ENCODE results near the gene DCTPP1.
A peak's percentile ranks its signal among the peaks of the same experiment; 100 is the strongest.
"Not testable (repeated sequence)": the region's sequence is repeated elsewhere in the genome, so short reads cannot be mapped to it uniquely, and the experiment has no call there.

The DCTPP1 gene

DNA sequence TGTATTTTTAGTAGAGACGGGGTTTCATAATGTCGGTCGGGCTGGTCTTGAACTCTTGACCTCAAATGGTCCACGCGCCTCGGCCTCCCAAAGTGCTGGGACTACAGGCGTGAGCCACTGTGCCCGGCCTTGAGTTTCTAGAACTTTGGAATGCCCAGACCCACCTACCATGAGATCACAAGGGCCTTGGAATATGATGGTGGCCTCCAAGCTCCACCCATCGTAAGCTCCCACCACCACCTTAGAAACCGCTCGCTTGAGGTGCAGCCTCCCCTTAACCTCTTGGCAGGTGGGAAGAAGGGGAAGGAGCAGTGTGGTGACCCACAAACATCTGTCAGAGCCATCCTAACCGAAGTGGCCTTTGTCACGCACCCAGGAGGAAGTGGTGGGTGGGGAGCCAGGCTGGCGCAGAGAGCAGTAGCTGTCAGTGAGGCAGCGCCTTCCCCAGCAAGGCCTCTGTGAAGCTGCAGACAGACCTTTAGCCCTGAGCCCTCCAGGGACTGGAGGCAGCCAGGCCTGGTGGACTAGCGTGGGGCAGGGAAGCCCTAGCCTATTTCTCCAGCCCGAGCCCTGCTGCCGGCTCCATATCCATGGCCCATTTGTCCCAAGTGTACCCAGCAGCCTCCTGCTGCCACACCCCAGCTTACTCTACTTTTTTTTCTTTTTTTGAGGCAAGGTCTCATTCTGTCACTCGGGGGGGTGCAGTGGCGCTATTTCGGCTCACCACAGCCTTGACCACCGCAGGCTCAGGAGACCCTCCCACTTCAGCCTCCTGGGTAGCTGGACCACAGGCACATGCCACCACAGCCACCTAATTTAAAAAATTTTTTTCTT is 28.9 kb upstream of the DCTPP1 start:
- no peak for DNase-seq
- TF ChIP-seq POLR2A (IDR thresholded peaks at IDR 0.05; ENCODE audit: low read length) = no peak
- TF ChIP-seq GATA1 (IDR thresholded peaks at IDR 0.05; ENCODE audit: low read depth, low read length) = no peak

GRCh38 chr16:30457743-30458560 is 28.1 kb upstream of the DCTPP1 start:
- no peak for DNase-seq
- no peak for TF ChIP-seq GATA1 (IDR thresholded peaks at IDR 0.05; ENCODE audit: low read depth, low read length)
- TF ChIP-seq POLR2A (IDR thresholded peaks at IDR 0.05; ENCODE audit: low read length) = no peak

DNA sequence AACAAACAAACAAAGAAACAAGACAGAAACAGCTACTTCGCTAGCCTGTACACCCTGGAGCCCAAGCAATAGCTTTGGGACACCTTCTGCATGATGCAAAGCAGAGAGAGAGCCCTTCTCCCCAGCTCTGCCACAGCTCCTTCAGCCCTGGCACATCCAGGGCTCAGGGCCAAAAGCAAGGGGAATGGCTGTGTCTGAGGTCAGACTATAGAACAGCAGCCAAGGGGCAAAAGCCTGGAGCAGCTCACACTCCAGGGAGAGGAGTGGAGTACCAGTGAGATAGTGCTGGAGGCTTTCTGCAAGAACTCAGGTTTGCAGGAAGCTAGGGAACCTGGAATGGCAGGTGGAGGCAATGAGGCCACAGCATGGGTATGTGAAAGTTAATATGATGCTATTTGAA is 27.4 kb upstream of the DCTPP1 start:
- no peak for DNase-seq
- TF ChIP-seq POLR2A (IDR thresholded peaks at IDR 0.05; ENCODE audit: low read length) (no peak), GATA1 (IDR thresholded peaks at IDR 0.05; ENCODE audit: low read depth, low read length) (no peak)

GRCh38 chr16:30456302-30456701 is 26.5 kb upstream of the DCTPP1 start:
- TF ChIP-seq POLR2A (IDR thresholded peaks at IDR 0.05; ENCODE audit: low read length) (no peak), GATA1 (IDR thresholded peaks at IDR 0.05; ENCODE audit: low read depth, low read length) (no peak)
- no peak for DNase-seq

GRCh38 chr16:30452709-30453580 is 23.1 kb upstream of the DCTPP1 start:
- not testable (repeated sequence) for DNase-seq

- no peak for DNase-seq
- TF ChIP-seq GATA1 (IDR thresholded peaks at IDR 0.05; ENCODE audit: low read depth, low read length) = no peak
- TF ChIP-seq POLR2A (IDR thresholded peaks at IDR 0.05; ENCODE audit: low read length) = no peak
Measured at GRCh38 chr16:30449116-30449435, 19.2 kb upstream of the DCTPP1 start.

DNA sequence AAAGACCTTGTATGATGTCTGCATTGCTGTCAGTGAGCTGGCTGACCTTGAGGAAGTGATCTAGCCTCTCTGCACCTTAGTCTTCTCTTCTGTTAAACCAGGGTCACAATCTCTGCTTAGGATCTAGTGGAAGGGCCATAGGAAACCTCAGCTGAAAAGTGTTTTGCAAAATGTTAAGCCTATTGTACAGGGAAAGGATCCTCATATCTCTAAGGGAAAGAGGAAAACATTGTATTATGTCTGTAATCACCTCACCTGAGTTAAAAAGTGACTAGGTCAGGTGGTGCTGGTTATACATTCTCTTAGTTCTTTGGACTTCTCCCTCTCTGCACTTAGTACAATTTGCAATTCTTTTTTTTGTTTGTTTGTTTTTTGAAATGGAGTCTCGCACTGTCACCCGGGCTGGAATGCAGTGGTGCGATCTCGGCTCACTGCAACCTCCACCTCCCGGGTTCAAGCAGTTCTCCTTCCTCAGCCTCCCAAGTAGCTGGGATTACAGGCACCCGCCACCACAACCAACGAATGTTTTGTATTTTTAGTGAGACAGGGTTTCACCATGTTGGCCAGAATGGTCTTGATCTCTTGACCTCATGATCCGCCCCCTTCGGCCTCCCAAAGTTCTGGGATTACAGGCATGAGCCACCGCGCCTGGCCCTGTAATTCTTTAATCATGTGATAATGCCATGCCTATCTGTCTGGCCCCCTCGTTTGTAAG is 17.8 kb upstream of the DCTPP1 start:
- TF ChIP-seq POLR2A (IDR thresholded peaks at IDR 0.05; ENCODE audit: low read length) (no peak), GATA1 (IDR thresholded peaks at IDR 0.05; ENCODE audit: low read depth, low read length) (no peak)
- DNase-seq = no peak

- TF ChIP-seq GATA1 (IDR thresholded peaks at IDR 0.05; ENCODE audit: low read depth, low read length) = no peak
- TF ChIP-seq POLR2A (IDR thresholded peaks at IDR 0.05; ENCODE audit: low read length) = no peak
- DNase-seq = peak in 1 of 2 experiments; percentile 66
Measured at GRCh38 chr16:30446203-30446595, 16.4 kb upstream of the DCTPP1 start.

- TF ChIP-seq POLR2A (IDR thresholded peaks at IDR 0.05; ENCODE audit: low read length) = peak; percentile 98
- no peak for TF ChIP-seq GATA1 (IDR thresholded peaks at IDR 0.05; ENCODE audit: low read depth, low read length)
- DNase-seq = peak; percentile 98 to 99
Measured at GRCh38 chr16:30445408-30446202, 15.8 kb upstream of the DCTPP1 start, which contains the start of gene SEPHS2. SEPHS2 (minus strand) TSS chr16:30445874; CDS start chr16:30445727, 147 bp downstream.

DNA sequence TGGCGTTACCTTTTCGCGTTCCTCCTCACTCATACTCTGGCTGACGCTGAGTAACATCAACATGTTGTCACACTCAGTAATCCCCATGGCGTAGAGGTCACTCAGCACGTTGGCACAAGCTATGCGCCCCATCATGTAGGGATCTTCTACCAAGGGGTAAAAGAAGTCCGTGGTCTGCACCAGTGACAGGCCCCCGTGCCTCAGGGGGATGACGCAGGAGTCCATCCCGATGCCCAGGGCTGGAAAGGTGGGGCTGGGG is 15.2 kb upstream of the DCTPP1 start:
- no peak for DNase-seq
- TF ChIP-seq GATA1 (IDR thresholded peaks at IDR 0.05; ENCODE audit: low read depth, low read length) (no peak), POLR2A (IDR thresholded peaks at IDR 0.05; ENCODE audit: low read length) (no peak)

DNA sequence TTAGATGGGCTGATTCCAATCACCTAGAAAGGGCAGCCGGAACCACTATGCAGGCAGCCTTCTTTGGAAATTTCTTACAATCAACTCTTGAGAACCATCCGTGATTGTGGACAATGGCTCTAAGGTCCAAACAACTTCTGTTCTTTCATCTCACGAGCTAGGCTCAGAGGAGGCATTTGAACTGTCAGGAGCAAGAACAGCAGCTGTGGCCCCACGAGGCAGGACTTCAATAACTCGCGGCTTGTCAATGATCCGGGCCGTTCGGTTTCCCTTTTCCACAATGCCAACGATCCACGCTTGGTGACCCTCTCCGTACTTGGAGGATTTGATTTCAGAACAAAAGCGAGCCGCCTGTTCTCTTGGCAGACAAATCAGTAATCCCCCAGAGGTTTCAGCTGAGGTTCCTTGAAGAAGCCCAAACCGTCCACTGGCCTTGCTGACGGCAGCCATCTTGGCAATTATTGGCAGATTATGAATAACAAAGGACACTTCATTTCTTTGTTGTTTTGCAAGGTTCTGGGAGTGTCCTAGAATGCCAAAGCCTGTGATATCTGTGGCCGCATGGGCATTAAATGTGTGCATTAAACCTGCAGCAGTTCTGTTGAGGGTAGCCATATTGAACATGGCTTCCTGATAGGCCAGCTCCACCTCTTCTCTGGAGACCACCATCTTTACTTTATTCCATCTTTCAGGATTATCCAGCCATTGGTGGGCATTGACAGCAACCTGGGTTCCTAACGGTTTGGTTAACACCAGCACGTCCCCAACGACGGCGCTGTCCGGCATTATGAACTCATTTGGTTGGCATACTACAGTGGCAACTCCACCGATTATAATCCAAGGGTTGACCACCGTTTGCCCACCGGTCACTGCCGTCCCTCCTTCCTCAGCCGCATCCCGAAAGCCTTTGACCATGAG is 14.7 kb upstream of the DCTPP1 start:
- TF ChIP-seq POLR2A (IDR thresholded peaks at IDR 0.05; ENCODE audit: low read length) (no peak), GATA1 (IDR thresholded peaks at IDR 0.05; ENCODE audit: low read depth, low read length) (no peak)

GRCh38 chr16:30443631-30444030 is 13.8 kb upstream of the DCTPP1 start:
- no peak for DNase-seq
- no peak for TF ChIP-seq GATA1 (IDR thresholded peaks at IDR 0.05; ENCODE audit: low read depth, low read length)
- TF ChIP-seq POLR2A (IDR thresholded peaks at IDR 0.05; ENCODE audit: low read length) = no peak

More for the DNA sequence above, 14.7 kb upstream of the DCTPP1 start:
- no peak for DNase-seq
